ENCODE data around the gene TRAPPC8.
"Not testable (repeated sequence)": the region's sequence is repeated elsewhere in the genome, so short reads cannot be mapped to it uniquely, and the experiment has no call there.

TRAPPC8 gene

GRCh38 chr18:31965316-31965970, 22.5 kb upstream of the TRAPPC8 start:
- no peak for TF ChIP-seq CTCF (IDR thresholded peaks at IDR 0.05)
- Mint-ChIP-seq H3K9me3 (peaks cover 17% of the 10 kb centered on the region), H3K36me3 (ENCODE audit: low read depth) (no peaks in the 10 kb centered on the region), H3K4me3 (no peak overlapping the region), H3K27me3 (ENCODE audit: low read depth, poor library complexity) (peaks cover 6% of the 10 kb centered on the region), H3K4me1 (peaks cover 2% of the 10 kb centered on the region), H3K27ac (no peak overlapping the region)
- no peak for DNase-seq

- no peak for TF ChIP-seq CTCF (IDR thresholded peaks at IDR 0.05)
- Mint-ChIP-seq H3K9me3 (peaks cover 25% of the 10 kb centered on the region), H3K27me3 (ENCODE audit: low read depth, poor library complexity) (peaks cover 12% of the 10 kb centered on the region), H3K27ac (no peak overlapping the region), H3K36me3 (ENCODE audit: low read depth) (no peaks in the 10 kb centered on the region), H3K4me1 (no peaks in the 10 kb centered on the region), H3K4me3 (no peak overlapping the region)
- no peak for DNase-seq
These were observed 14.8 kb upstream of the TRAPPC8 start for GRCh38 chr18:31957728-31958127.

- Mint-ChIP-seq H3K9me3 (peaks cover 10% of the 10 kb centered on the region), H3K4me1 (no peaks in the 10 kb centered on the region), H3K27ac (no peak overlapping the region), H3K4me3 (no peak overlapping the region), H3K36me3 (ENCODE audit: low read depth) (no peaks in the 10 kb centered on the region), H3K27me3 (ENCODE audit: low read depth, poor library complexity) (peaks cover 9% of the 10 kb centered on the region)
- DNase-seq = no peak
- no peak for TF ChIP-seq CTCF (IDR thresholded peaks at IDR 0.05)
These were observed 11.4 kb upstream of the TRAPPC8 start for GRCh38 chr18:31954349-31954748.

- H3K27ac Mint-ChIP-seq; DNase-seq; H3K27me3 Mint-ChIP-seq (ENCODE audit: low read depth, poor library complexity); H3K4me1 Mint-ChIP-seq; H3K36me3 Mint-ChIP-seq (ENCODE audit: low read depth); H3K9me3 Mint-ChIP-seq; H3K4me3 Mint-ChIP-seq: not testable (repeated sequence)
These were observed 10.8 kb upstream of the TRAPPC8 start for GRCh38 chr18:31953699-31954098.

- no peaks in the 10 kb centered on the region for H3K9me3 Mint-ChIP-seq
- H3K4me1 Mint-ChIP-seq = no peaks in the 10 kb centered on the region
- DNase-seq = no peak
- H3K36me3 Mint-ChIP-seq (ENCODE audit: low read depth) = no peaks in the 10 kb centered on the region
- H3K27ac Mint-ChIP-seq = no peak overlapping the region
- no peak for TF ChIP-seq CTCF (IDR thresholded peaks at IDR 0.05)
- no peak overlapping the region for H3K4me3 Mint-ChIP-seq
- peaks cover 9% of the 10 kb centered on the region for H3K27me3 Mint-ChIP-seq (ENCODE audit: low read depth, poor library complexity)
These were observed 9.3 kb upstream of the TRAPPC8 start for GRCh38 chr18:31952223-31952622.

GRCh38 chr18:31950583-31950982, 7.7 kb upstream of the TRAPPC8 start:
- TF ChIP-seq CTCF (IDR thresholded peaks at IDR 0.05) = no peak

GRCh38 chr18:31948349-31948748, 5.4 kb upstream of the TRAPPC8 start:
- H3K9me3 Mint-ChIP-seq, H3K27ac Mint-ChIP-seq: not testable (repeated sequence)
- peaks cover 18% of the 10 kb centered on the region for H3K4me1 Mint-ChIP-seq

More at GRCh38 chr18:31950583-31950982, 7.7 kb upstream of the TRAPPC8 start:
- Mint-ChIP-seq H3K4me1 (no peaks in the 10 kb centered on the region), H3K36me3 (ENCODE audit: low read depth) (no peaks in the 10 kb centered on the region), H3K27ac (no peak overlapping the region), H3K27me3 (ENCODE audit: low read depth, poor library complexity) (peaks cover 24% of the 10 kb centered on the region), H3K4me3 (no peak overlapping the region), H3K9me3 (no peaks in the 10 kb centered on the region)
- no peak for DNase-seq

More at GRCh38 chr18:31948349-31948748, 5.4 kb upstream of the TRAPPC8 start:
- H3K4me3 Mint-ChIP-seq; H3K36me3 Mint-ChIP-seq (ENCODE audit: low read depth); DNase-seq: not testable (repeated sequence)
- H3K27me3 Mint-ChIP-seq (ENCODE audit: low read depth, poor library complexity) = peaks cover 33% of the 10 kb centered on the region
